Measurements from ENCODE around the gene TSPAN3. TPM values are rescaled to one million over a fixed set of nuclear protein-coding genes. Genes with fewer than 3 reads are reported as not detected.
A peak's percentile ranks its signal among the peaks of the same experiment; 100 is the strongest.

TSPAN3 gene
- total and polyA plus RNA-seq, 10 of the 15 experiments (the other 5 are each of a cell fraction or from before 2014, with no cell fraction given) = 18.9 to 114 (median 57.2) TPM

DNA sequence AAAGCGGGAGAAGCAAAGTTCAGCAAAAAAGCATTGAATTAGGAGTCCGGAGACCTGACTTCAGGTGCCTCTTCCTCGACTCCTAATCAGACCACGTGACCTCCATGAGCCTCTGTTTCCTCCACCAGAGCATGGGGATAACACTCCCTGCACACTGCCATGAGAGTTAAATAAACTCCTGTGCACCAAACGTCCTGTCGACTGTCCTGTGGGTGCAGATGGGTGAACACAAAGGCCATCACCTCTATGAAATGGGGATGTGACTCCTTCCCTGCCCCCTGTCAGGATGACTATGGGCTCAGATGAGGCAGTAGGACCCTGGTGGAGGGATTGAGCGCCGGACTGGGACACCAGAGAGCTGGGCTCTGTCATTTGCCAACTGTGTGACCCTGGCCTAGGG lies 13.5 kb upstream of the TSPAN3 start:
- in situ Hi-C loops (cut with MboI) = no loop called here
- 62% methylated on average over 8 of the region's 8 CpGs for WGBS (ENCODE audit: insufficient coverage, insufficient replicate concordance, low lambda C conversion rate, missing lambda C conversion rate)
- FAIRE-seq = peak; percentile 61
- Histone ChIP-seq H3K27ac (ENCODE audit: control insufficient read depth, insufficient read depth) (no peak overlapping the region), H3K4me1 (ENCODE audit: control insufficient read depth, insufficient read depth, low read length) (peaks cover 35% of the 10 kb centered on the region), H3K9me3 (replicated peaks; ENCODE audit: control insufficient read depth, insufficient read depth, low read length) (no peaks in the 10 kb centered on the region), H2AFZ (ENCODE audit: control insufficient read depth, low read depth, low read length) (no peak overlapping the region; the same call in 1 of the 2 replicates), H3K4me3 (no peak overlapping the region), H3K9ac (ENCODE audit: control insufficient read depth, insufficient read depth, low read length) (no peak overlapping the region), H3K27me3 (replicated peaks in 1 of 2; ENCODE audit: control insufficient read depth in 2 of 2, insufficient read depth in 2 of 2, low read length in 1 of 2) (no peaks in the 10 kb centered on the region), H3K4me2 (ENCODE audit: control insufficient read depth, insufficient read depth) (no peak overlapping the region), H4K20me1 (ENCODE audit: control insufficient read depth, insufficient read depth) (no peaks in the 10 kb centered on the region), H3K79me2 (ENCODE audit: control insufficient read depth, insufficient read depth, low read length) (no peaks in the 10 kb centered on the region), H3K36me3 (ENCODE audit: control insufficient read depth in 2 of 2, insufficient read depth in 2 of 2, low read length in 1 of 2) (no peaks in the 10 kb centered on the region)
- SMC1A ChIA-PET (ENCODE audit: uncharacterized antibody, unreplicated experiment) = no interaction called here
- TF ChIP-seq, protein P1, sequence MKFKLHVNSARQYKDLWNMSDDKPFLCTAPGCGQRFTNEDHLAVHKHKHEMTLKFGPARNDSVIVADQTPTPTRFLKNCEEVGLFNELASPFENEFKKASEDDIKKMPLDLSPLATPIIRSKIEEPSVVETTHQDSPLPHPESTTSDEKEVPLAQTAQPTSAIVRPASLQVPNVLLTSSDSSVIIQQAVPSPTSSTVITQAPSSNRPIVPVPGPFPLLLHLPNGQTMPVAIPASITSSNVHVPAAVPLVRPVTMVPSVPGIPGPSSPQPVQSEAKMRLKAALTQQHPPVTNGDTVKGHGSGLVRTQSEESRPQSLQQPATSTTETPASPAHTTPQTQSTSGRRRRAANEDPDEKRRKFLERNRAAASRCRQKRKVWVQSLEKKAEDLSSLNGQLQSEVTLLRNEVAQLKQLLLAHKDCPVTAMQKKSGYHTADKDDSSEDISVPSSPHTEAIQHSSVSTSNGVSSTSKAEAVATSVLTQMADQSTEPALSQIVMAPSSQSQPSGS (IDR thresholded peaks at IDR 0.05; ENCODE audit: low read length) = no peak
- TF ChIP-seq, protein P2, sequence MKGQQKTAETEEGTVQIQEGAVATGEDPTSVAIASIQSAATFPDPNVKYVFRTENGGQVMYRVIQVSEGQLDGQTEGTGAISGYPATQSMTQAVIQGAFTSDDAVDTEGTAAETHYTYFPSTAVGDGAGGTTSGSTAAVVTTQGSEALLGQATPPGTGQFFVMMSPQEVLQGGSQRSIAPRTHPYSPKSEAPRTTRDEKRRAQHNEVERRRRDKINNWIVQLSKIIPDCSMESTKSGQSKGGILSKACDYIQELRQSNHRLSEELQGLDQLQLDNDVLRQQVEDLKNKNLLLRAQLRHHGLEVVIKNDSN (IDR thresholded peaks at IDR 0.05; ENCODE audit: borderline replicate concordance, extremely low read length, insufficient read depth, low read depth, low read length) = peak; percentile 31
- RAD21 ChIA-PET (ENCODE audit: unreplicated experiment) = no interaction called here
- no TSS peak for BruUV-seq (replicated peaks)
- POLR2A ChIA-PET = no interaction called here
- intact Hi-C loops (cut with micrococcal nuclease; ENCODE audit: unreplicated experiment) = loop anchor here (5.0 kb wide), 1 partner anchor 52 kb away; no protein-coding TSS in a partner anchor
- ATAC-seq = peak; percentile 10; the same call in 1 of the 3 replicates
- CTCF ChIA-PET = no interaction called here
- no peak for DNase-seq (ENCODE audit: low read depth, low spot score)
